GM04504 (cell line): ENCODE measurements around the gene IGFBP4.

Experiments
- DNase-seq: peaks from one replicate; pipeline ENCODE4 v3.0.0-alpha.2; 2012; ENCODE audit warnings: low read depth

IGFBP4 gene

GRCh38 chr17:40490289-40490853 is 47.1 kb downstream of the IGFBP4 start:
- DNase-seq: no peak

GRCh38 chr17:40490982-40491381 is 47.7 kb downstream of the IGFBP4 start:
- no peak for DNase-seq

GRCh38 chr17:40491486-40491885 is 48.2 kb downstream of the IGFBP4 start:
- DNase-seq: no peak

- no peak for DNase-seq
Measured at GRCh38 chr17:40493697-40494096, 50.4 kb downstream of the IGFBP4 start.

- no peak for DNase-seq
Measured at GRCh38 chr17:40495140-40495539, 51.9 kb downstream of the IGFBP4 start.

GRCh38 chr17:40496170-40496569 is 52.9 kb downstream of the IGFBP4 start:
- DNase-seq: no peak

- DNase-seq: no peak
Measured at GRCh38 chr17:40496634-40497420, 53.6 kb downstream of the IGFBP4 start.

- no peak for DNase-seq
Measured at GRCh38 chr17:40497695-40498094, 54.4 kb downstream of the IGFBP4 start.

GRCh38 chr17:40498281-40499084 is 55.2 kb downstream of the IGFBP4 start:
- DNase-seq: no peak

GRCh38 chr17:40499551-40500189 is 56.4 kb downstream of the IGFBP4 start:
- no peak for DNase-seq

GRCh38 chr17:40500190-40500589 is 56.9 kb downstream of the IGFBP4 start:
- no peak for DNase-seq

- DNase-seq: no peak
Measured at GRCh38 chr17:40500709-40501108, 57.5 kb downstream of the IGFBP4 start.

GRCh38 chr17:40501499-40501911 is 58.3 kb downstream of the IGFBP4 start, which contains the start of gene TNS4:
TNS4 (minus strand) TSS chr17:40501623; CDS start chr17:40496425, 5,198 bp downstream.
- no peak for DNase-seq

GRCh38 chr17:40502716-40503115 is 59.5 kb downstream of the IGFBP4 start:
- no peak for DNase-seq

- no peak for DNase-seq
Measured at GRCh38 chr17:40503154-40503553, 59.9 kb downstream of the IGFBP4 start.

- no peak for DNase-seq
Measured at GRCh38 chr17:40506786-40507185, 63.5 kb downstream of the IGFBP4 start.
